ENCODE measurements around the gene SLC27A5.
A peak's percentile ranks its signal among the peaks of the same experiment; 100 is the strongest.
"Not testable (repeated sequence)": the region's sequence is repeated elsewhere in the genome, so short reads cannot be mapped to it uniquely, and the experiment has no call there.

Gene SLC27A5

GRCh38 chr19:58498316-58499020 is 13.3 kb downstream of the SLC27A5 start:
- Histone ChIP-seq H3K9me3 (no peaks in the 10 kb centered on the region), H3K4me3 (ENCODE audit: low read depth, low read length) (peak overlapping the region; percentile 57), H3K36me3 (no peaks in the 10 kb centered on the region), H3K27me3 (no peaks in the 10 kb centered on the region), H3K4me1 (no peaks in the 10 kb centered on the region)
- no peak for TF ChIP-seq CTCF (IDR thresholded peaks at IDR 0.05; ENCODE audit: low read depth, low read length)
- no peak for DNase-seq

- DNase-seq: no peak
- no peak for TF ChIP-seq CTCF (IDR thresholded peaks at IDR 0.05; ENCODE audit: low read depth, low read length)
- Histone ChIP-seq H3K36me3 (no peaks in the 10 kb centered on the region), H3K27me3 (no peaks in the 10 kb centered on the region), H3K4me1 (no peaks in the 10 kb centered on the region), H3K9me3 (no peaks in the 10 kb centered on the region), H3K4me3 (ENCODE audit: low read depth, low read length) (no peak overlapping the region)
Measured at GRCh38 chr19:58497634-58498170, 14.1 kb downstream of the SLC27A5 start.

GRCh38 chr19:58492265-58492664 is 19.5 kb downstream of the SLC27A5 start:
- TF ChIP-seq CTCF (IDR thresholded peaks at IDR 0.05; ENCODE audit: low read depth, low read length): no peak
- Histone ChIP-seq H3K27me3 (no peaks in the 10 kb centered on the region), H3K4me1 (no peaks in the 10 kb centered on the region), H3K4me3 (ENCODE audit: low read depth, low read length) (no peak overlapping the region), H3K36me3 (no peaks in the 10 kb centered on the region), H3K9me3 (no peaks in the 10 kb centered on the region)
- DNase-seq: no peak

GRCh38 chr19:58491393-58491792 is 20.4 kb downstream of the SLC27A5 start:
- no peak for TF ChIP-seq CTCF (IDR thresholded peaks at IDR 0.05; ENCODE audit: low read depth, low read length)

GRCh38 chr19:58484349-58484748 is 27.4 kb downstream of the SLC27A5 start:
- not testable (repeated sequence) for DNase-seq

More at GRCh38 chr19:58491393-58491792, 20.4 kb downstream of the SLC27A5 start:
- no peak overlapping the region for H3K4me3 ChIP-seq (ENCODE audit: low read depth, low read length)
- H3K36me3 ChIP-seq: no peaks in the 10 kb centered on the region
- no peaks in the 10 kb centered on the region for H3K27me3 ChIP-seq
- no peak for DNase-seq
- no peaks in the 10 kb centered on the region for H3K9me3 ChIP-seq
- H3K4me1 ChIP-seq: no peaks in the 10 kb centered on the region

GRCh38 chr19:58483776-58484175 is 28.0 kb downstream of the SLC27A5 start:
- DNase-seq: no peak
- no peaks in the 10 kb centered on the region for H3K4me1 ChIP-seq
- no peaks in the 10 kb centered on the region for H3K9me3 ChIP-seq
- no peak for TF ChIP-seq CTCF (IDR thresholded peaks at IDR 0.05; ENCODE audit: low read depth, low read length)
- no peaks in the 10 kb centered on the region for H3K27me3 ChIP-seq
- no peak overlapping the region for H3K4me3 ChIP-seq (ENCODE audit: low read depth, low read length)
- no peaks in the 10 kb centered on the region for H3K36me3 ChIP-seq

More at GRCh38 chr19:58484349-58484748, 27.4 kb downstream of the SLC27A5 start:
- not testable (repeated sequence) for H3K4me3 ChIP-seq (ENCODE audit: low read depth, low read length); H3K36me3 ChIP-seq; H3K4me1 ChIP-seq; H3K27me3 ChIP-seq; H3K9me3 ChIP-seq

All from BE2C (cell line).